IMR-90 (cell line): ENCODE measurements around the gene SUSD1. TPM values are rescaled to one million over a fixed set of nuclear protein-coding genes. Genes with fewer than 3 reads are reported as not detected.

Experiments used
- ATAC-seq: fragments of 200-7000 bp; cut with Tn5 transposase; 2 replicates; pipeline ENCODE4 v1.9.1; 2020; ENCODE audit warnings: low read depth, mild to moderate bottlenecking, moderate library complexity
- BruUV-seq: library from RNA; stranded (reverse); fragments of 400-500 nt; replicated peaks from 2 replicates; lab custom pipeline; 2021; lab: Mats Ljungman, UMichigan
- CTCF ChIA-PET: fragments of 300-600 bp; formaldehyde crosslinking; extraction: SDS; loops from one replicate; lab custom pipeline; 2021; ENCODE audit warnings: antibody characterized with exemption; lab: Yijun Ruan, JAX
- POLR2A ChIA-PET: fragments of 300-600 bp; sonication (Branson Sonifier 250); formaldehyde crosslinking; loops from one replicate; lab custom pipeline; 2022; ENCODE audit warnings: antibody characterized with exemption; ENCODE audit not compliant: unreplicated experiment; lab: Charles Lee
- DNase-seq: peaks from one replicate; pipeline ENCODE4 v3.0.0; 2013
- H2AFZ ChIP-seq: replicated peaks from 2 replicates; pipeline ENCODE3; 2013; ENCODE audit warnings: low read length, mild to moderate bottlenecking; ENCODE audit not compliant: poor library complexity
- H2AK5ac ChIP-seq: 2 replicates; pipeline ENCODE4 v1.6.1; 2013; ENCODE audit warnings: low read depth, low read length, inconsistent platforms
- H2AK9ac ChIP-seq: replicated peaks from 2 replicates; pipeline ENCODE3; 2013; ENCODE audit warnings: mild to moderate bottlenecking, low read depth, low read length, moderate library complexity; ENCODE audit not compliant: poor library complexity
- H2BK120ac ChIP-seq: 2 replicates; pipeline ENCODE4 v1.6.1; 2013; ENCODE audit warnings: low read depth, low read length, inconsistent platforms
- H2BK15ac ChIP-seq: 3 replicates; pipeline ENCODE4 v1.6.1; 2013; ENCODE audit warnings: low read depth, low read length, inconsistent platforms
- H2BK20ac ChIP-seq: 2 replicates; pipeline ENCODE4 v1.6.1; 2013; ENCODE audit warnings: low read depth, mild to moderate bottlenecking, inconsistent platforms, low read length, moderate library complexity
- H2BK5ac ChIP-seq: 2 replicates; pipeline ENCODE4 v1.6.1; 2013; ENCODE audit warnings: mild to moderate bottlenecking, low read depth, low read length, inconsistent platforms; ENCODE audit not compliant: poor library complexity, severe bottlenecking
- H3K14ac ChIP-seq: replicated peaks from 2 replicates; pipeline ENCODE4 v1.6.1; 2013; ENCODE audit warnings: low read depth, low read length, inconsistent platforms
- H3K18ac ChIP-seq: 2 replicates; pipeline ENCODE4 v1.6.1; 2013; ENCODE audit warnings: low read depth, low read length, control low read depth
- H3K23ac ChIP-seq: 2 replicates; pipeline ENCODE4 v1.6.1; 2013; ENCODE audit warnings: low read depth, low read length, inconsistent platforms
- H3K27ac ChIP-seq: 2 replicates; pipeline ENCODE4 v1.5.1; 2013; ENCODE audit warnings: mild to moderate bottlenecking, control low read depth, low read length; ENCODE audit not compliant: insufficient read depth
- H3K27me3 ChIP-seq: 2 replicates; pipeline ENCODE4 v1.6.1; 2013; ENCODE audit warnings: low read length; ENCODE audit not compliant: control insufficient read depth, insufficient read depth
- H3K36me3 ChIP-seq: 2 replicates; pipeline ENCODE4 v1.6.1; 2013; ENCODE audit warnings: low read length, mixed read lengths; ENCODE audit not compliant: control insufficient read depth, insufficient read depth
- H3K4ac ChIP-seq: 2 replicates; pipeline ENCODE4 v1.6.1; 2013; ENCODE audit warnings: low read depth, low read length, inconsistent platforms
- H3K4me1 ChIP-seq: 2 replicates; pipeline ENCODE4 v1.6.1; 2013; ENCODE audit warnings: low read length, mixed read lengths; ENCODE audit not compliant: control insufficient read depth, insufficient read depth
- H3K4me2 ChIP-seq: 2 replicates; pipeline ENCODE4 v1.6.1; 2013; ENCODE audit warnings: low read depth, mild to moderate bottlenecking, control low read depth, low read length, moderate library complexity
- H3K4me3 ChIP-seq: 2 replicates; pipeline ENCODE4 v1.5.1; 2013; ENCODE audit warnings: low read depth, mild to moderate bottlenecking, control low read depth, low read length, moderate library complexity; ENCODE audit not compliant: insufficient read depth
- H3K56ac ChIP-seq: 2 replicates; pipeline ENCODE4 v1.6.1; 2013; ENCODE audit warnings: low read length, inconsistent platforms; ENCODE audit not compliant: insufficient read depth; ENCODE audit errors: extremely low read depth
- H3K79me1 ChIP-seq, 2 experiments: 2 replicates each; pipeline ENCODE4 v1.6.1; 2013; ENCODE audit warnings: low read length in 2 of 2, inconsistent platforms in 1 of 2, low read depth in 1 of 2
- H3K9ac ChIP-seq: 2 replicates; pipeline ENCODE4 v1.6.1; 2013; ENCODE audit warnings: low read depth, low read length, control low read depth
- H3K9me1 ChIP-seq: 2 replicates; pipeline ENCODE4 v1.6.1; 2013; ENCODE audit warnings: low read length, inconsistent platforms; ENCODE audit not compliant: insufficient read depth
- H3K9me3 ChIP-seq: 2 replicates; pipeline ENCODE4 v1.6.1; 2013; ENCODE audit warnings: low read length; ENCODE audit not compliant: control insufficient read depth, insufficient read depth
- H4K20me1 ChIP-seq: 2 replicates; pipeline ENCODE4 v1.6.1; 2013; ENCODE audit warnings: low read length, inconsistent platforms; ENCODE audit not compliant: insufficient read depth
- H4K5ac ChIP-seq: 2 replicates; pipeline ENCODE4 v1.6.1; 2013; ENCODE audit warnings: mild to moderate bottlenecking, low read depth, low read length, control low read depth
- H4K8ac ChIP-seq, 2 experiments: 2 replicates each; pipeline ENCODE4 v1.6.1; 2013; ENCODE audit warnings: low read depth in 2 of 2, low read length in 2 of 2, control low read depth in 1 of 2, inconsistent platforms in 1 of 2
- H4K91ac ChIP-seq: 2 replicates; pipeline ENCODE4 v1.6.1; 2013; ENCODE audit warnings: low read depth, low read length, inconsistent platforms; ENCODE audit not compliant: insufficient read depth
- BHLHE40 ChIP-seq: fragments of 150-350 bp; IDR thresholded peaks from 2 replicates; pipeline ENCODE4 v1.6.1; 2016; ENCODE audit warnings: mild to moderate bottlenecking, low read depth, low read length
- CEBPB ChIP-seq: IDR thresholded peaks from 2 replicates; pipeline ENCODE4 v1.6.1; 2012; ENCODE audit warnings: low read depth, low read length, improper control_type of control experiment
- FOS ChIP-seq: fragments of 150-350 bp; IDR thresholded peaks from 2 replicates; pipeline ENCODE4 v1.6.1; 2016; ENCODE audit warnings: low read depth, low read length
- POLR2A ChIP-seq: IDR thresholded peaks from 2 replicates; pipeline ENCODE4 v1.6.1; 2012; ENCODE audit warnings: mild to moderate bottlenecking, low read depth, low read length
- RAD21 ChIP-seq: IDR thresholded peaks from 2 replicates; pipeline ENCODE4 v1.6.1; 2012; ENCODE audit warnings: low read length, improper control_type of control experiment
- RCOR1 ChIP-seq: IDR thresholded peaks from 2 replicates; pipeline ENCODE4 v1.6.1; 2012; ENCODE audit warnings: mild to moderate bottlenecking, low read length, improper control_type of control experiment; ENCODE audit not compliant: insufficient replicate concordance
- dilution Hi-C: fragments of 300-500 bp; cut with HindIII; formaldehyde crosslinking; loops from one replicate; pipeline ENCODE4 v1.14.3; 2018; ENCODE audit warnings: low sequenced_read_pairs; ENCODE audit not compliant: unreplicated experiment
- in situ Hi-C: fragments of 300-500 bp; cut with MboI; formaldehyde crosslinking; loops from 3 replicates; pipeline ENCODE4 v1.14.3; 2019; ENCODE audit warnings: low sequenced_read_pairs, inconsistent platforms, mixed read lengths
- intact Hi-C: fragments of 100-400 bp; cut with micrococcal nuclease; formaldehyde crosslinking; loops from 2 replicates; pipeline ENCODE4 v1.10.0; 2022
- microRNA-seq, 2 experiments: library from miRNA; stranded (forward) in 1 of 2; unstranded in 1 of 2; fragments of 10-50 nt in 1 of 2; fragments of <30 nt in 1 of 2; gene quantifications in 1 of 2; microRNA quantifications in 1 of 2; one replicate each; pipeline versions ENCODE3 to v1.1.0; 2013 to 2020; ENCODE audit not compliant: insufficient read depth in 1 of 2, insufficient read length in 1 of 2, unreplicated experiment in 1 of 2
- polyA plus RNA-seq, 3 experiments: library from polyadenylated mRNA; depleted of rRNA; stranded (reverse); fragments of >200 nt; gene quantifications; 2 replicates each; pipeline ENCODE4 v1.2.3, GENCODE V29; 2012; ENCODE audit warnings: low replicate concordance in 1 of 3
- small RNA-seq, 5 experiments: library from RNA; depleted of rRNA; stranded (forward); fragments of <200 nt; gene quantifications; one replicate each; pipeline ENCODE3, GENCODE V24; 2012
- total RNA-seq: library from RNA; depleted of rRNA; stranded (reverse); fragments of >200 nt; gene quantifications from 2 replicates; pipeline ENCODE4 v1.2.3, GENCODE V29; 2012; rRNA removed
- TF ChIP-seq, protein P1 (sequence below): fragments of 150-350 bp; IDR thresholded peaks from 2 replicates; pipeline ENCODE4 v1.6.1; 2016; ENCODE audit warnings: low read depth, mild to moderate bottlenecking, low read length, moderate library complexity, borderline replicate concordance
- TF ChIP-seq, protein P2 (sequence below): fragments of 150-350 bp; IDR thresholded peaks from 2 replicates; pipeline ENCODE4 v1.6.1; 2017; ENCODE audit warnings: mild to moderate bottlenecking, antibody characterized with exemption, low read length, low read depth

The SUSD1 gene
- total and polyA plus RNA-seq, 2 of the 4 experiments (the other 2 are of a cell fraction): 4.0 to 4.7 TPM

DNA sequence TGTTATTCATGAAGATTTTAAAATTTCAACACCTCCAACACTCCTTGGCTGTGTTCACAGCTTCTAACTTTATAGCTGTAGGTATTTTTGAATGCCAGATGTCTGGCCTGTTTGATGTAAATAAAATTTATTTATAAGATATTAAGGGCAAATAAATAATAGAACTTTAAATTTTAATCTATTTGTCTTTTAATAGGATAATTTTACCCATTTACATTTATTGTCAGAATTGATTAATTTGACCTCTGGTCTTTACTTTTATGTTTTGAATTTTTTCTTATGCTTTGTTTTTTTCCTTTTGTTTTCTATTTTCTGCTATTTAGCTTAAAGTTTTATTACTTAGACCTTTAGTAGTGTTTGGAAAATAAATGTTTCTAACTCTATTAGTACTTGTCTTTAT is 183.9 kb downstream of the SUSD1 start:
- Histone ChIP-seq H3K4me1 (peaks cover 5% of the 10 kb centered on the region; the same call in 1 of the 2 replicates), H3K18ac (no peak overlapping the region), H3K14ac (no peak overlapping the region), H3K9me3 (peaks cover 3% of the 10 kb centered on the region; the same call in 1 of the 2 replicates), H2BK5ac (no peak overlapping the region), H3K9me1 (no peaks in the 10 kb centered on the region), H2BK120ac (no peak overlapping the region), H3K56ac (no peak overlapping the region), H3K4ac (no peak overlapping the region), H2AK5ac (no peak overlapping the region), H3K36me3 (no peaks in the 10 kb centered on the region), H3K27ac (no peak overlapping the region), H2AK9ac (no peak overlapping the region), H3K4me3 (no peak overlapping the region), H2BK20ac (no peak overlapping the region), H2AFZ (no peak overlapping the region), H3K23ac (no peak overlapping the region), H4K5ac (no peak overlapping the region), H2BK15ac (no peak overlapping the region), H4K20me1 (no peaks in the 10 kb centered on the region), H4K8ac (no peak overlapping the region), H3K4me2 (no peak overlapping the region), H3K9ac (no peak overlapping the region), H3K27me3 (no peaks in the 10 kb centered on the region), H4K91ac (no peak overlapping the region), H3K79me1 (no peaks in the 10 kb centered on the region)
- ChIA-PET CTCF (interaction anchor here (0.6 kb wide), 1 partner anchor 14 kb away, joined by 3 read pairs; no protein-coding TSS in a partner anchor), POLR2A (no interaction called here)
- no peak for TF ChIP-seq POLR2A
- TF ChIP-seq, protein P1, sequence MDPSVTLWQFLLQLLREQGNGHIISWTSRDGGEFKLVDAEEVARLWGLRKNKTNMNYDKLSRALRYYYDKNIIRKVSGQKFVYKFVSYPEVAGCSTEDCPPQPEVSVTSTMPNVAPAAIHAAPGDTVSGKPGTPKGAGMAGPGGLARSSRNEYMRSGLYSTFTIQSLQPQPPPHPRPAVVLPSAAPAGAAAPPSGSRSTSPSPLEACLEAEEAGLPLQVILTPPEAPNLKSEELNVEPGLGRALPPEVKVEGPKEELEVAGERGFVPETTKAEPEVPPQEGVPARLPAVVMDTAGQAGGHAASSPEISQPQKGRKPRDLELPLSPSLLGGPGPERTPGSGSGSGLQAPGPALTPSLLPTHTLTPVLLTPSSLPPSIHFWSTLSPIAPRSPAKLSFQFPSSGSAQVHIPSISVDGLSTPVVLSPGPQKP: no peak
- TF ChIP-seq, protein P2, sequence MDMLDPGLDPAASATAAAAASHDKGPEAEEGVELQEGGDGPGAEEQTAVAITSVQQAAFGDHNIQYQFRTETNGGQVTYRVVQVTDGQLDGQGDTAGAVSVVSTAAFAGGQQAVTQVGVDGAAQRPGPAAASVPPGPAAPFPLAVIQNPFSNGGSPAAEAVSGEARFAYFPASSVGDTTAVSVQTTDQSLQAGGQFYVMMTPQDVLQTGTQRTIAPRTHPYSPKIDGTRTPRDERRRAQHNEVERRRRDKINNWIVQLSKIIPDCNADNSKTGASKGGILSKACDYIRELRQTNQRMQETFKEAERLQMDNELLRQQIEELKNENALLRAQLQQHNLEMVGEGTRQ: no peak
- TF ChIP-seq BHLHE40: no peak
- no peak for TF ChIP-seq RCOR1
- no peak for TF ChIP-seq FOS
- TF ChIP-seq RAD21: no peak
- no peak for TF ChIP-seq CEBPB
- no peak for DNase-seq
- in situ Hi-C loops: no loop called here
- ATAC-seq: no peak
- no TSS peak for BruUV-seq
- dilution Hi-C loops: no loop called here
- intact Hi-C loops: no loop called here

Small RNAs within 50 kb of the gene (microRNA-seq; reads per million reads assigned to microRNA genes)
- gene RF00019 (ENCODE audit: insufficient read depth, insufficient read length) (not detected), gene RNU6-710P (ENCODE audit: insufficient read depth, insufficient read length) (not detected), gene RNU6-855P (ENCODE audit: insufficient read depth, insufficient read length) (not detected)

Small RNAs within 50 kb of the gene (small RNA-seq; reads per million reads assigned to genes)
- gene RF00019: 0 reads per million in 5 experiments
- 0 to 0.08 (median 0) reads per million in 5 experiments for gene RNU6-710P
- gene RNU6-855P: 0.07 to 2.4 (median 0.17) reads per million in 5 experiments

Other genes with a start within 250 kb of the SUSD1 start
- 15.6 and 17.5 TPM in 2 replicates for gene PTBP3, start 158.3 kb upstream of the SUSD1 start, total RNA-seq
- 8.6 and 11.3 TPM in 2 replicates for gene PTBP3, start 158.3 kb upstream of the SUSD1 start, polyA plus RNA-seq (2012; rRNA removed)
- 58.6 and 65.8 TPM in 2 replicates for gene HSDL2, start 204.8 kb upstream of the SUSD1 start, total RNA-seq
- gene HSDL2, start 204.8 kb upstream of the SUSD1 start, polyA plus RNA-seq (2012; rRNA removed): 13.5 and 17.7 TPM in 2 replicates